PC-3 (cell line): ENCODE measurements around the gene TRIOBP. TPM values are rescaled to one million over a fixed set of nuclear protein-coding genes. Genes with fewer than 3 reads are reported as not detected.

ENCODE experiments used
- ATAC-seq: fragments of 200-7000 bp; cut with Tn5 transposase; 2 replicates; pipeline ENCODE4 v1.9.1; 2020; ENCODE audit warnings: mild to moderate bottlenecking, moderate library complexity
- BruUV-seq: library from RNA; stranded (reverse); fragments of 400-500 nt; replicated peaks from 2 replicates; lab custom pipeline; 2021; lab: Mats Ljungman, UMichigan
- CTCF ChIA-PET: fragments of 300-600 bp; sonication (Branson Sonifier 250); formaldehyde crosslinking; loops from one replicate; lab custom pipeline; 2022; ENCODE audit warnings: antibody characterized with exemption; lab: Charles Lee
- POLR2A ChIA-PET: fragments of 300-600 bp; sonication (Branson Sonifier 250); formaldehyde crosslinking; loops from one replicate; lab custom pipeline; 2022; ENCODE audit warnings: antibody characterized with exemption; ENCODE audit not compliant: unreplicated experiment; lab: Charles Lee
- DNase-seq: peaks from one replicate; pipeline ENCODE4 v3.0.0-alpha.2; 2015
- H2AFZ ChIP-seq: fragments of 300-600 bp; sonication (generic); 2 replicates; pipeline ENCODE4 v1.6.0; 2016; ENCODE audit warnings: antibody characterized with exemption, low read length
- H3F3A ChIP-seq: fragments of 300-600 bp; sonication (generic); one replicate; pipeline ENCODE4 v1.6.0; 2017; ENCODE audit warnings: antibody characterized with exemption, low read length, control low read depth, mild to moderate bottlenecking; ENCODE audit not compliant: unreplicated experiment
- H3K27ac ChIP-seq: fragments of 300-600 bp; sonication (generic); 2 replicates; pipeline ENCODE4 v1.5.1; 2016; ENCODE audit warnings: mild to moderate bottlenecking, low read length
- H3K27me3 ChIP-seq: fragments of 300-600 bp; sonication (generic); 2 replicates; pipeline ENCODE4 v1.6.1; 2016; ENCODE audit warnings: low read length, mixed read lengths
- H3K36me3 ChIP-seq: fragments of 300-600 bp; sonication (generic); 2 replicates; pipeline ENCODE4 v1.6.1; 2016; ENCODE audit warnings: low read depth, mixed run types, low read length, mixed read lengths
- H3K4me1 ChIP-seq: fragments of 300-600 bp; sonication (generic); 2 replicates; pipeline ENCODE4 v1.5.1; 2016; ENCODE audit warnings: low read length; ENCODE audit not compliant: insufficient read depth
- H3K4me2 ChIP-seq: fragments of 300-600 bp; sonication (generic); 2 replicates; pipeline ENCODE4 v1.6.0; 2016; ENCODE audit warnings: low read length
- H3K4me3 ChIP-seq: fragments of 300-600 bp; sonication (generic); 2 replicates; pipeline ENCODE4 v1.5.1; 2016; ENCODE audit warnings: mild to moderate bottlenecking, low read length, mixed read lengths
- H3K79me2 ChIP-seq: fragments of 300-600 bp; sonication (generic); 2 replicates; pipeline ENCODE4 v1.6.1; 2017; ENCODE audit warnings: low read length, mixed read lengths
- H3K9ac ChIP-seq: fragments of 300-600 bp; sonication (generic); 2 replicates; pipeline ENCODE4 v1.6.0; 2016; ENCODE audit warnings: mild to moderate bottlenecking, low read length
- H3K9me2 ChIP-seq: fragments of 300-600 bp; sonication (generic); replicated peaks from 2 replicates; pipeline ENCODE4 v1.6.1; 2016; ENCODE audit warnings: mixed run types, low read length, mixed read lengths
- H3K9me3 ChIP-seq: fragments of 300-600 bp; sonication (generic); 2 replicates; pipeline ENCODE4 v1.6.1; 2016; ENCODE audit warnings: low read length, mixed read lengths
- H4K20me1 ChIP-seq: fragments of 300-600 bp; sonication (generic); 2 replicates; pipeline ENCODE4 v1.6.1; 2016; ENCODE audit warnings: low read length, mixed read lengths
- EZH2 ChIP-seq: fragments of 300-600 bp; sonication (generic); IDR thresholded peaks from one replicate; pipeline ENCODE4 v1.6.1; 2017; ENCODE audit warnings: antibody characterized with exemption, mild to moderate bottlenecking, low read length; ENCODE audit not compliant: unreplicated experiment
- EZH2phosphoT487 ChIP-seq: fragments of 300-600 bp; sonication (generic); IDR thresholded peaks from 2 replicates; pipeline ENCODE4 v1.6.1; 2018; ENCODE audit warnings: mild to moderate bottlenecking, antibody characterized with exemption, low read length, borderline replicate concordance
- intact Hi-C: fragments of 100-400 bp; cut with micrococcal nuclease; formaldehyde crosslinking; loops from 2 replicates; pipeline ENCODE4 v1.9.0; 2023
- total RNA-seq: library from RNA; depleted of rRNA; stranded (reverse); fragments of >200 nt; gene quantifications from 2 replicates; pipeline ENCODE4 v1.2.3, GENCODE V29; 2014
- TF ChIP-seq, protein P1 (sequence below): fragments of 300-600 bp; sonication (generic); conservative IDR thresholded peaks from 2 replicates; pipeline ENCODE4 v1.5.1; 2017; ENCODE audit warnings: antibody characterized with exemption, low read depth, mild to moderate bottlenecking, low read length

The TRIOBP gene
- total RNA-seq, 1 experiment from 2014 or later, result 64.5 TPM

DNA sequence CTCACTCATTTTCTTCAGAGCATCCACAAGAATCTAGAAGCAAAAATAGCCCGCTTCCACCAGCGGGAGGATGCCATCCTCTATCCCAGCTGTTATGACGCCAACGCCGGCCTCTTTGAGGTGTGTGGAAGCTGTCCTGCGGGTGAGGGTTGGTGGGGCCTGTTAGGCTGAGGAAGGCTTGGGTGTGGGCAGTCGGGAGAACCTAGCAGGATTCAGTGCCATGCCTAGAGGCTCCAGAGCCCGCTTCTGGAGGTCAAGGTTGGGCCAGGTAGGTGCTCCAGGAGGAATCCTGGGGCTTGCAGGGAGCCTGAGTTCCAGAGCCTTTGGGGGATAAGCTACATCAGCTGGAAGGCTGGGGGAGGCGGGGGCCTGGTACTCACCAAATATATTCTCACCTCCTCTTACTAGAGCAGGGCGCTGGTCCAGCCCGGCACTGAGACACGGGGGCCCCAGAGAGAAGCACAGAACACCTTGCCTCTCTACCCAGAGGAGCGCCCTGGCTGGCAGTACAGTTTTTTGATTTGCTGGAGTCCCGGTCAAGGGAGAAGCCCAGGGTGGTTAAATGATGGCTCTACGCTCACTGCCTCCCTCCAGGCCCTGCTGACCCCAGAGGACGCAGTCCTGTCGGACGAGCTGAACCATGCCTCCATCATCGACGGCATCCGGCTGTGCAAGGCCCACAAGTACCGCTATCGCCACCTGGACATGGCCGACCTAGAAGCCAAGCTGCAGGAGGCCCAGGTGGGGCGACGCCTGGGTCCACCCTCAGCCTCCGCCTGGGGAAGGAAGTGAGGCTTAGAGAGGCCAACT, 116.2 kb downstream of the TRIOBP start:
- POLR2A ChIA-PET, result no interaction called here
- no peaks in the 10 kb centered on the region for H3K9me2 ChIP-seq
- no peak overlapping the region for H3K9ac ChIP-seq
- no peaks in the 10 kb centered on the region for H3K9me3 ChIP-seq
- no peak overlapping the region for H3K4me2 ChIP-seq
- DNase-seq (no peak), ATAC-seq (no peak)
- H3K36me3 ChIP-seq, result no peaks in the 10 kb centered on the region
- H3K27ac ChIP-seq, result no peak overlapping the region
- H3K4me1 ChIP-seq, result peaks cover 4% of the 10 kb centered on the region
- no peaks in the 10 kb centered on the region for H3K27me3 ChIP-seq
- BruUV-seq, result no TSS peak
- H3F3A ChIP-seq, result peaks cover 4% of the 10 kb centered on the region
- 0 out of 2 replicates have a peak, but pooled peaks cover 3% of the 10 kb centered on the region for H4K20me1 ChIP-seq
- H3K4me3 ChIP-seq, result no peak overlapping the region
- CTCF ChIA-PET, result no interaction called here
- no peak overlapping the region for H2AFZ ChIP-seq
- intact Hi-C loops, result no loop called here
- H3K79me2 ChIP-seq, result 0 out of 2 replicates have a peak, but pooled peaks cover 10% of the 10 kb centered on the region
- TF ChIP-seq EZH2 (no peak), EZH2phosphoT487 (no peak)
- TF ChIP-seq, protein P1, sequence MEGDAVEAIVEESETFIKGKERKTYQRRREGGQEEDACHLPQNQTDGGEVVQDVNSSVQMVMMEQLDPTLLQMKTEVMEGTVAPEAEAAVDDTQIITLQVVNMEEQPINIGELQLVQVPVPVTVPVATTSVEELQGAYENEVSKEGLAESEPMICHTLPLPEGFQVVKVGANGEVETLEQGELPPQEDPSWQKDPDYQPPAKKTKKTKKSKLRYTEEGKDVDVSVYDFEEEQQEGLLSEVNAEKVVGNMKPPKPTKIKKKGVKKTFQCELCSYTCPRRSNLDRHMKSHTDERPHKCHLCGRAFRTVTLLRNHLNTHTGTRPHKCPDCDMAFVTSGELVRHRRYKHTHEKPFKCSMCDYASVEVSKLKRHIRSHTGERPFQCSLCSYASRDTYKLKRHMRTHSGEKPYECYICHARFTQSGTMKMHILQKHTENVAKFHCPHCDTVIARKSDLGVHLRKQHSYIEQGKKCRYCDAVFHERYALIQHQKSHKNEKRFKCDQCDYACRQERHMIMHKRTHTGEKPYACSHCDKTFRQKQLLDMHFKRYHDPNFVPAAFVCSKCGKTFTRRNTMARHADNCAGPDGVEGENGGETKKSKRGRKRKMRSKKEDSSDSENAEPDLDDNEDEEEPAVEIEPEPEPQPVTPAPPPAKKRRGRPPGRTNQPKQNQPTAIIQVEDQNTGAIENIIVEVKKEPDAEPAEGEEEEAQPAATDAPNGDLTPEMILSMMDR, result no peak

DNA sequence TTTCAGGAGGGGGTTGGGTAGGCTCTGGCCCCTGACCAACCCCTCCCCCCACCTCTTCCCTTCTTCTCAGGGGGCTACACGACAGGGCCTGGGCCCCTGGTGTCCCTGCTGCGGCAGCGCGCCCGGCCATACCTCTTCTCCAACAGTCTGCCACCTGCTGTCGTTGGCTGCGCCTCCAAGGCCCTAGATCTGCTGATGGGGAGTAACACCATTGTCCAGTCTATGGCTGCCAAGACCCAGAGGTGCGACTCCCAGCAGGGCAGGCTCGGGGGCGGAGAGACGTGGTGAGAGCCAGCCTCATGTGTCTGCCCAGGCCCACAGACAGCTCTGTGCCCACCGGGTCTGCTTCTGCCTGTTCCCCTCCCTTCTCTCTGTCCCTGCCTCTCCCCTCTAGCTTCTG, 118.7 kb downstream of the TRIOBP start:
- intact Hi-C loops, result no loop called here
- Histone ChIP-seq H3K79me2 (no peaks in the 10 kb centered on the region), H3K36me3 (no peaks in the 10 kb centered on the region), H3K27ac (no peak overlapping the region), H3K4me1 (no peaks in the 10 kb centered on the region), H3K4me3 (no peak overlapping the region), H4K20me1 (no peaks in the 10 kb centered on the region), H3K27me3 (no peaks in the 10 kb centered on the region), H3K9ac (no peak overlapping the region), H3K4me2 (no peak overlapping the region), H3F3A (no peaks in the 10 kb centered on the region), H2AFZ (no peak overlapping the region), H3K9me3 (no peaks in the 10 kb centered on the region), H3K9me2 (no peaks in the 10 kb centered on the region)
- ATAC-seq (no peak), DNase-seq (no peak)
- no TSS peak for BruUV-seq
- POLR2A ChIA-PET, result interaction anchor here (0.6 kb wide), 1 partner anchor 27 kb away, joined by 7 read pairs; no protein-coding TSS in a partner anchor
- TF ChIP-seq, protein P1, result no peak
- TF ChIP-seq EZH2 (no peak), EZH2phosphoT487 (no peak)
- CTCF ChIA-PET, result no interaction called here
